ENCODE data around the gene LUC7L3. TPM values are rescaled to one million over a fixed set of nuclear protein-coding genes. Genes with fewer than 3 reads are reported as not detected.

LUC7L3 gene
- total and polyA plus RNA-seq, 2 experiments from 2014 or later: 69.3 to 501 TPM

DNA sequence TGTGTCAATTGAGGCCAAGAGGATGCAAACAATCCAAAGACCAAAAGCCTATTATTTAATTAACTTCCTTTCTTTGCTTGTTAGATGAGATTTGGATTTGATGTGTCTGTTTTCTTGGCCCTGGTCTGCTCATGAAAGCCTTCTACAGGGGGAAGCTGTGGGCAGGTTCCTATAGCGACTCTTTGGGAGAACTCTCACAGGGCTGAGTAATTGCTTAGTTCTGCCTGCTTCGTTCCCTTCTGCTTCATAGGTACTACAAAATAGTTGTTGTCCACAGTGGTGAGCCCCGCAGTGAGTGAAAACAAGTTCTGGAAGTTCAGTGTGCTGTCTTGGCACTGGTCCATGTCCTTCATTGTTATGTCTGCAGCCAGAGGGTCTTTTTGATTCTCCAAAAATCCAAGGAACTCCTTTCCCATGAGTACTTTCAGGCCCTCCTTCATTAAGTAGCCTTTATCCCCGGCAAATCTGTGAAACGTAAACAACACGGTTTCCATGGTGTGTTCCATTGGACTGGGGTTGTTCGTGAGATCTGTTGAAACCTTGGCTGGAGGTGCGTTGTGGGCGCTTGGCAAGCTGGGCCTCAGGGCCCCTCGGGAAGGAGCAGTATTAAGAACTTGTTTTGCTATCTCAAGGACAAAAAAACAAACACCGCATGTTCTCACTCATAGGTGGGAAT lies 77.9 kb downstream of the LUC7L3 start (continued):
- no peak for TF ChIP-seq ZNF462 (CRISPR knock-in tag; IDR thresholded peaks at IDR 0.05)

- Mint-ChIP-seq H3K27ac (no peak overlapping the region), H3K4me3 (no peak overlapping the region; the same call in 2 of the 3 replicates), H3K27me3 (ENCODE audit: insufficient read depth, low read depth, poor library complexity) (no peaks in the 10 kb centered on the region), H3K9me3 (no peaks in the 10 kb centered on the region), H3K36me3 (ENCODE audit: low read depth) (no peaks in the 10 kb centered on the region), H3K4me1 (peaks cover 27% of the 10 kb centered on the region)
- H3K79me2 ChIP-seq (replicated peaks; ENCODE audit: insufficient read depth): no peaks in the 10 kb centered on the region
- H3K27me3 ChIP-seq (ENCODE audit: insufficient read depth): no peaks in the 10 kb centered on the region
- no peaks in the 10 kb centered on the region for H3K4me1 ChIP-seq (ENCODE audit: insufficient read depth)
- no peaks in the 10 kb centered on the region for H3K36me3 ChIP-seq (ENCODE audit: insufficient read depth)
- no peak for DNase-seq (ENCODE audit: low spot score)
- H4K20me1 ChIP-seq (replicated peaks; ENCODE audit: insufficient read depth): no peaks in the 10 kb centered on the region
- ATAC-seq: peak; percentile 44
- H3K9me2 ChIP-seq (ENCODE audit: insufficient read depth): no peaks in the 10 kb centered on the region
- no peaks in the 10 kb centered on the region for H3F3A ChIP-seq (replicated peaks; ENCODE audit: low read depth)
- no peak overlapping the region for H3K4me3 ChIP-seq
- 0 out of 2 replicates have a peak overlapping the region, but pooled peaks have one; percentile 38 for H2AFZ ChIP-seq
- H3K27ac ChIP-seq (ENCODE audit: low read depth): no peak overlapping the region
- no peak overlapping the region for H3K4me2 ChIP-seq
- TF ChIP-seq ETS1 (IDR thresholded peaks at IDR 0.05) (no peak), REST (IDR thresholded peaks at IDR 0.05; ENCODE audit: unreplicated experiment) (no peak), EZH2 (IDR thresholded peaks at IDR 0.05; ENCODE audit: low read depth, unreplicated experiment) (no peak), ZNF114 (CRISPR knock-in tag; IDR thresholded peaks at IDR 0.05) (no peak), CREB1 (CRISPR knock-in tag; IDR thresholded peaks at IDR 0.05; ENCODE audit: low read depth) (no peak), JUNB (IDR thresholded peaks at IDR 0.05; ENCODE audit: unreplicated experiment) (no peak), EZH2phosphoT487 (IDR thresholded peaks at IDR 0.05; ENCODE audit: unreplicated experiment) (no peak), ZNF331 (CRISPR knock-in tag; IDR thresholded peaks at IDR 0.05; ENCODE audit: low read depth) (no peak), NANOG (IDR thresholded peaks at IDR 0.05; ENCODE audit: borderline replicate concordance) (no peak), STAT1 (IDR thresholded peaks at IDR 0.05; ENCODE audit: unreplicated experiment) (no peak)
These were observed 79.3 kb downstream of the LUC7L3 start for GRCh38 chr17:50798424-50799288.

Data from GM23338 (cell line).